T-helper 1 cell (primary cell): ENCODE data around the gene PAN2.
A peak's percentile ranks its signal among the peaks of the same experiment; 100 is the strongest.
"Not testable (repeated sequence)": the region's sequence is repeated elsewhere in the genome, so short reads cannot be mapped to it uniquely, and the experiment has no call there.

ENCODE experiments used
- DNase-seq, 5 donors: peaks; one replicate each; pipeline ENCODE4 v3.0.0-alpha.2; 2012 to 2020

Gene PAN2

GRCh38 chr12:56346675-56347074 lies 12.9 kb upstream of the PAN2 start:
- DNase-seq, result no peak

DNA sequence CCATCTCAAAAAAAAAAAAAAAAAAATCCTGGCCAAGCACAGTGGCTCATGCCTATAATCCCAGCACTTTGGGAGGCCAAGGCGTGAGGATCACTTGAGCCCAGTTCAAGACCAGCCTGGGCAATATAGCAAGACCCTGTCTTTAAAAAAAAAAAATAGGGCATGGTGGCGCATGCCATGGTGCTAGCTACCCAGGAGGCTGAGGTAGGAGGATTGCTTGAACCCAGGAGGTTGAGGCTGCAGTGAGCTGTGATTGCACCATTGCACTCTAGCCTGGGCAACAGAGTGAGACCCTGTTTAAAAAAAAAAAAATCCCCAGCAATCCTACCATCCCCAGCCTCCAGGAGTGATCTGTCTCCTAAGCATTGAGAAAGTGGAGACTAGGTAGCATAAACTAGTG lies 8.5 kb upstream of the PAN2 start:
- not testable (repeated sequence) for DNase-seq

DNA sequence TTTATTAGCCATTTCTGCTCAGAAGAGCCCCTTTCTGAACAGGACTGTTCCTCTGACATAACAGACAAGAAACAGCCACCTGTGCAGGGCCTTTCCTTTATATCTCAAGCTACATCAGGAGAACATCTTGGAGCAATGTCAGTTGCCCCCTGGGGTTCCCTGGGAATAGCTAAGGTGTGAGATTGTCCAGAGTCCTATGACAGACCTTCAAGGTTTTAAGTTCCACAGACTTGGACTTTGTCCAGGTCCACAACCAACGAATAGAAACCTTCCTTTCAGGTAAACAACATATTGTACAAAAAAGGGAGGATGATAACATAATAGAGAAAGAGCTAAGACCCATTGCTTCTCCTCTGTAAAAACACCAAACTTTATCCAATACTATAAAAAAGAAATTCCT lies 7.8 kb upstream of the PAN2 start:
- DNase-seq, result no peak

GRCh38 chr12:56339158-56339422 lies 5.3 kb upstream of the PAN2 start:
- DNase-seq, result no peak

DNA sequence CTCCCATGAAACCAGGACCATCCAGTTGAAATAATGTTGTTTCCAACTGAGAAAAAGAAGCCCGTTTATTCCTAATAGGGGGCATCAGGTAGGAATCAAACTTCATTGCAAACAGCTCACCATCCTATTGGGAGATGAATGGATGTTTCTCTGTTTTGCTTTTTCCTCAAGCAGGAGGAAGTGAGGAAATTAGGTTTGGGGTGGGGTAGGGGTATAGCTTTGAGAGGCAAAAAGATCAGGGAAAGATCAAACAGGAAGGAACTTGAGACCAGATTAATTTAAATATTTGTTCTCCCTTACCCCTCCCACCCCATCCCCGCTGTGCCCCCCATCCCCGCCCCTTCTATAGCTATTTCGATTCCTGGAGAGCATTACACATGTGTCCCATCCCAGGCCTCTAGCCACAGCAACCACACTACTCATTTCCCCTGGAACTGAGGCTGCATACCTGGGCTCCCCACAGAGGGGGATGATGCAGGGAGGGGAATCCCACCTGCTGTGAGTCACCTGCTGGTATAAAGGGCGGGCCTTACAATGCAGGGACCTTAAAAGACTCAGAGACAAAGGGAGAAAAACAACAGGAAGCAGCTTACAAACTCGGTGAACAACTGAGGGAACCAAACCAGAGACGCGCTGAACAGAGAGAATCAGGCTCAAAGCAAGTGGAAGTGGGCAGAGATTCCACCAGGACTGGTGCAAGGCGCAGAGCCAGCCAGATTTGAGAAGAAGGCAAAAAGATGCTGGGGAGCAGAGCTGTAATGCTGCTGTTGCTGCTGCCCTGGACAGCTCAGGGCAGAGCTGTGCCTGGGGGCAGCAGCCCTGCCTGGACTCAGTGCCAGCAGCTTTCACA lies 4.7 kb upstream of the PAN2 start, which contains the start of gene IL23A:
TSS of gene IL23A (plus strand) at position 577 of the 850 bp plus-strand sequence. CDS start at position 738, 161 bp downstream.
- DNase-seq, result peak; percentile 67 to 82 (median 79)

- no peak for DNase-seq
Measured at GRCh38 chr12:56337753-56338251, 4.0 kb upstream of the PAN2 start.

- DNase-seq, result no peak
Measured at GRCh38 chr12:56336361-56337167, 2.8 kb upstream of the PAN2 start.

- DNase-seq, result not testable (repeated sequence)
Measured at GRCh38 chr12:56335527-56335926, 1.7 kb upstream of the PAN2 start.

GRCh38 chr12:56334490-56334793 lies 642 bp upstream of the PAN2 start:
- no peak for DNase-seq

- DNase-seq, result no peak
Measured at GRCh38 chr12:56333197-56333678, 562 bp downstream of the PAN2 start.

GRCh38 chr12:56332512-56333196 lies 1.1 kb downstream of the PAN2 start:
- no peak for DNase-seq

GRCh38 chr12:56330936-56331490 lies 2.8 kb downstream of the PAN2 start:
- no peak for DNase-seq

GRCh38 chr12:56326533-56326932 lies 7.3 kb downstream of the PAN2 start:
- DNase-seq, result no peak

DNA sequence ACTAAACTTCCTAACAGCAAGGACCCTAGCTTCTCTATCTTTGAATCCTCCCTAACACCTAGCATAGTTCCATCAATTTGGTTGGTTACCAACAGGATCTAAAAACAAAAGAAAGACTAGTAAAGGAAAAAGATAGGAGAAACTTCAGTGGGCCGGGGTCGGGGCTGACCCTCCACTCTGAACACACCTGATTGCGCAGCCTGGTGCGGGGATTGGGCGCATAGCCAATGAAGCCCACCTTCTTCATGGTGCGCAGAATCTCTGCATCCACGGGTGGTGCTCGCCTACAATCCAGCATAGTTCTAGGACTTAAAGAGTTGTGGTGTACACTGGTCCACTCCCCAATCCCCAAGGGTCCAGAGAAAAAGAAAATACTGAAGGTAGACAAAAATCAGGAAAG lies 7.7 kb downstream of the PAN2 start:
- DNase-seq, result no peak

GRCh38 chr12:56324206-56324605 lies 9.6 kb downstream of the PAN2 start:
- no peak for DNase-seq

DNA sequence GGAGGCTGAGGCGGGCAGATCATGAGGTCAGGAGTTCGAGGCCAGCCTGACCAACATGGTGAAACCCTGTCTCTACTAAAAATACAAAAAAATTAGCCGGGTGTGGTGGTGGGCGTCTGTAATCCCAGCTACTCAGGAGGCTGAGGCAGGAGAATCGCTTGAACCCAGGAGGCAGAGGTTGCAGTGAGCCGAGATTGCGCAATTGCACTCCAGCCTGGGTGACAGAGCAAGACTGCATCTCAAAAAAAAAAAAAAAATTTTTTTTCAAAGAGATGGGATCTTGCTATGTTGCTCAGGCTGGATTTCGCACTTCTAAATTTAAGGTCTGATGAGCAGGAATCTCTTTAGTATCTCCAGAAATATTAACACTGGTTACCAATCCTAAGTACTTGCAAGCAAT lies 12.2 kb downstream of the PAN2 start:
- not testable (repeated sequence) for DNase-seq

DNA sequence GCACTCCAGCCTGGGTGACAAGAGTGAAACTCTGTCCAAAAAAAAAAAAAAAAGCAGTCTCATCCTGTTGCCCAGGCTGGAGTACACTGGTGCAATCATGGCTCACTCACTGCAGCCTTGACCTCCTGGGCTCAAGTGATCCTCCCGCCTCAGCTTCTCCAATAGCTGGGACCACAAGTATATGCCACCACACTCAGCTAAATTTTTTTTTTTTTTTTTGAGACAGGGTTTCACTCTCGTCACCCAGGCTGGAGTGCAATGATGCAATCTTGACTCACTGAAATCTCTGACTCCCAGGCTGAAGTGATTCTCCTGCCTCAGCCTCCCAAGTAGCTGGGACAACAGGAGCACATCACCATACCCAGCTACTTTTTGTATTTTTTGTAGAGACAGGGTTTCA lies 12.8 kb downstream of the PAN2 start:
- peak in 1 of 5 donors; percentile 32 for DNase-seq

DNA sequence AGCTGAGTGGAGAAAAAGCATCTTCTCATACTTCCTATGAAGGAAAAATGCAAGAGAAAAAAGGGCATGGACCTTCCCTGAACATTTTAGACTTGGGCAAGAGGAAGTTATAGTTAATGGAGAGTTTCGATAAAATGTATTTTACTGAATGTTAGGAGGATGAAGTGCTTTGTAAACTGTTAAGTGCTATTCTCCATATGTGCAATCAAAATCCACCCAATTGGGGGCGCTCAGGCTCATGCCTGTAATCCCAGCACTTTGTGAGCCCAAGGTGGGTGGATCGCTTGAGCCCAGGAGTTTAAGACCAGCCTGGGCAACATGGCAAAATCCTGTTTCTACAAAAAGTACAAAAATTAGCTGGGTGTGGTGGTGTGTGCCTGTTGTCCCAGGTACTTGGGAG lies 16.1 kb downstream of the PAN2 start:
- no peak for DNase-seq

DNA sequence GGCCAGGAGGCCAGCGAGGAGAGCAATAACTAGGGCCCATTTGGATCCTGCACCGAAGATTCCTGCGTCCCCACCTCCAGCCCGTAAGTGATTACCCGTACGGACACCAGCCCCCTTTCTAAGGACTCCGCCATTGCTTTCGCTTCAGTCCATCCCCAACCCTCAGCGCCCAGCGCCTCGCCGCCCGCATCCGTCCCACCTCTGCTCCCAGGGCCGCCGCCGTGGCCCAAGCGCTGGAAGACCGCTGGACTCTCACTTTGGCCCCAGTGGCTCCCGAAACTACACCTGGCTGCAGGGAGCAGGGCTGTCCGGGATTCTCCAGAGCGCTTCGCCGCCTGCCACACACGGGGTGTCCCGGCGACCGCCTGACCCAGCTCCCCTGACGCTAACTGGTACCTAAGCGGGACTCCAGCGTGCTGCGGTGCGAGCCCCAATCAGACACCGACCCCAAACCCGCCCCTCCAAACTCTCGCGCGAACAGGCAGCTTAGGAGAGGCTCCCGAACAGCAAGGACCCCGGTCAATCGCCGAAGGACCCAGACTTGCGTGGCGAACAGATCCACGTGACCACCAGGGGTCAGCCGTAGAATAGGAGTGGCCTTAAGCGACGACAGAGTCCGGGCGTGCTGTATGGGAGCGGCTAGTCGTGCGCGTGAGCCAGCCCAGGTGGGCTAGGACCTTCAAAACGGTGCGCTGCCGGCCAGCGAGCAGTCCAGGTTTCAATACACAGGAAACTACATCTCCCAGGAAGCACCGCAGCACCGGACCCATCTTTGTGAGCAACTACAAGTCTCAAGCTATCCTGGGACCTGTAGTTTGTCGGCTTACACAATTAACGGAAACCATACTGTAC lies 18.0 kb downstream of the PAN2 start, which contains the start of gene CNPY2:
TSS of gene CNPY2 (minus strand) at position 367 of the 852 bp plus-strand sequence. CDS start 771 bp downstream, outside the sequence.
- peak; percentile 82 to 95 (median 91) for DNase-seq

DNA sequence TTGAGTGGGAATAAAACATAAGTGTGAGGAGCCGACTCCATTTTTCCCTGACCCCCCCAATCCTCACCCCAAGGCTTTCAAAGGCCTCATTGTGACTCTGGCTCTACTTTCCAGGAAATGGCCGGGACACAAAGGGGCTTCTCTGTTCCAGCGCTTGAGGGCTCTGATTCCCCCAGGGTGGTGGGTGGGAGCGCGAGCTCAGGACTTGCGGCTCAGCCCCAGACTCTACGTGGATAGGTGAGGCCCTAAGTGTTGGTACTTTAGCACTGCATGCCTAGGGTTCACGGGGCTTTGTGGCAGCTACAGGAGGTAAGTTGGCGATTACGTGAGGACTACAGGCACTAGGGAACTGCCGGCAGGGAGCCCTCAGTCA lies 18.6 kb downstream of the PAN2 start:
- no peak for DNase-seq

DNA sequence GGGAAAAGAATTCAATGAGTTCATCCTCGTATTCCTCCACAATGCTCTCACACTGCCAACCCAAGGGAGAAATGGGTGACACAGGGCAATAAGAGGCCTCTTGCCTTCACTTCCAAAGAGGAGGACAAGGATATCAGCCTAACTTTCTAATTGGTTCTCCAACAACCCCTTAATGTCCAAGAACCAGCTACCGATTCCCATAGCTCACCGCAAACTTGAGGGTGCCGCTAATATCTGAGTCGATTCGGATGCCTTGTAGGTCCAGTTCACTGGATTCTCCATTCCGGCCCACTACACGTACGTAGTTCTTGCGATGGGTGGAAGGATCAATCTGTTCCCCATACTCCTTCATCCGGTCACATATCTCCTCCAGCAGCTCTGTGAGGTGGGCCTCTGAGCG lies 22.8 kb downstream of the PAN2 start:
- DNase-seq, result no peak

DNA sequence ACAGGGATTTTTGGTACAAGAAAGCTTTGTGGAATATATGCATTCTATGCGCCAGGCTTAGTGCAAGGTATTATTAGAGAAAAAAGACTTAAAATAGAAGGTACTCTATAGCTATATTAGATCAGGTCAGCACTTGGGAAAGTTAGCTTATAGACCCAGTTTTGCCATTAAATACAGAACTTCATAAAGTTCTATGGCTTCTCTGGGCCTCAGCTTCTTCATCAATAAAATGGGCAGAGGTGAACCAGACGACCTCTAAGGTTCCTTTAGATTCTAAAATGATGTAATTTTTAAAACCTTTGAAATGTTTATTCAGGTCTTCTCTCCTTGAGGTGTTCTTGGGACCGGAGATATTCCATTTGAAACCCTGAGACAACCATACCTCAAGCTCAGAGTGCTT lies 25.1 kb downstream of the PAN2 start:
- DNase-seq, result no peak
